PC-9 (cell line): Measurements from ENCODE around the gene GNAQ. TPM values are rescaled to one million over a fixed set of nuclear protein-coding genes. Genes with fewer than 3 reads are reported as not detected.
"Not testable (repeated sequence)": the region's sequence is repeated elsewhere in the genome, so short reads cannot be mapped to it uniquely, and the experiment has no call there.

Experiments
- BruUV-seq: library from RNA; stranded (reverse); fragments of 400-500 nt; replicated peaks from 2 replicates; lab custom pipeline; 2021; lab: Mats Ljungman, UMichigan
- CTCF ChIA-PET: fragments of 300-600 bp; sonication (Branson Sonifier 250); formaldehyde crosslinking; loops from one replicate; lab custom pipeline; 2022; ENCODE audit warnings: antibody characterized with exemption; lab: Charles Lee
- POLR2A ChIA-PET: fragments of 300-600 bp; sonication (Branson Sonifier 250); formaldehyde crosslinking; loops from one replicate; lab custom pipeline; 2022; ENCODE audit warnings: antibody characterized with exemption; ENCODE audit not compliant: unreplicated experiment; lab: Charles Lee
- DNase-seq, 2 experiments: peaks; one replicate each; pipeline versions ENCODE4 v3.0.0 to v3.0.0-alpha.2; 2015 to 2022; ENCODE audit warnings: mixed read lengths in 1 of 2
- H2AFZ ChIP-seq: fragments of 200-600 bp; sonication (generic); 2 replicates; pipeline ENCODE4 v1.8.1; 2017; ENCODE audit warnings: antibody characterized with exemption
- H3F3A ChIP-seq: fragments of 200-600 bp; sonication (generic); 2 replicates; pipeline ENCODE4 v1.8.1; 2017; ENCODE audit warnings: antibody characterized with exemption, mild to moderate bottlenecking, low read depth; ENCODE audit not compliant: insufficient read depth
- H3K27ac ChIP-seq: fragments of 200-600 bp; sonication (generic); 2 replicates; pipeline ENCODE4 v1.6.1; 2016; ENCODE audit warnings: mixed run types
- H3K27me3 ChIP-seq: fragments of 200-600 bp; sonication (generic); 2 replicates; pipeline ENCODE4 v1.6.1; 2016; ENCODE audit warnings: low read depth, mixed run types; ENCODE audit not compliant: insufficient read depth
- H3K36me3 ChIP-seq: fragments of 200-600 bp; sonication (generic); 2 replicates; pipeline ENCODE4 v1.6.1; 2016; ENCODE audit warnings: low read depth, mixed run types
- H3K4me1 ChIP-seq: fragments of 200-600 bp; sonication (generic); replicated peaks from 2 replicates; pipeline ENCODE4 v1.6.1; 2016; ENCODE audit warnings: mixed run types; ENCODE audit not compliant: insufficient read depth
- H3K4me2 ChIP-seq: fragments of 200-600 bp; sonication (generic); 2 replicates; pipeline ENCODE4 v1.6.1; 2017; ENCODE audit warnings: mixed run types
- H3K4me3 ChIP-seq: fragments of 200-600 bp; sonication (generic); 2 replicates; pipeline ENCODE4 v1.6.1; 2016; ENCODE audit warnings: mixed run types
- H3K79me2 ChIP-seq: fragments of 200-600 bp; sonication (generic); 2 replicates; pipeline ENCODE4 v1.6.1; 2017; ENCODE audit warnings: low read depth, mixed run types
- H3K9me2 ChIP-seq: fragments of 200-600 bp; sonication (generic); 2 replicates; pipeline ENCODE4 v1.8.1; 2017; ENCODE audit warnings: mild to moderate bottlenecking; ENCODE audit not compliant: insufficient read depth
- H3K9me3 ChIP-seq: fragments of 200-600 bp; sonication (generic); 2 replicates; pipeline ENCODE4 v1.8.1; 2016; ENCODE audit warnings: low read depth; ENCODE audit not compliant: insufficient read depth
- H4K20me1 ChIP-seq: fragments of 200-600 bp; sonication (generic); 2 replicates; pipeline ENCODE4 v1.8.1; 2017; ENCODE audit not compliant: insufficient read depth
- EZH2 ChIP-seq: fragments of 200-600 bp; sonication (generic); IDR thresholded peaks from 2 replicates; pipeline ENCODE4 v1.8.0; 2017; ENCODE audit warnings: antibody characterized with exemption, low read depth
- intact Hi-C: fragments of 100-400 bp; cut with micrococcal nuclease; formaldehyde crosslinking; loops from one replicate; pipeline ENCODE4 v1.10.0; 2022; ENCODE audit not compliant: unreplicated experiment
- total RNA-seq: library from RNA; stranded (reverse); gene quantifications from 2 replicates; pipeline ENCODE4 v1.2.3, GENCODE V29; 2021
- TF ChIP-seq, protein P1 (sequence below): fragments of 200-600 bp; sonication (generic); conservative IDR thresholded peaks from 2 replicates; pipeline ENCODE4 v1.6.1; 2017; ENCODE audit warnings: mixed run types, antibody characterized with exemption, mild to moderate bottlenecking, moderate library complexity

Gene GNAQ
- total RNA-seq, 1 experiment from 2014 or later = 51.6 TPM

DNA sequence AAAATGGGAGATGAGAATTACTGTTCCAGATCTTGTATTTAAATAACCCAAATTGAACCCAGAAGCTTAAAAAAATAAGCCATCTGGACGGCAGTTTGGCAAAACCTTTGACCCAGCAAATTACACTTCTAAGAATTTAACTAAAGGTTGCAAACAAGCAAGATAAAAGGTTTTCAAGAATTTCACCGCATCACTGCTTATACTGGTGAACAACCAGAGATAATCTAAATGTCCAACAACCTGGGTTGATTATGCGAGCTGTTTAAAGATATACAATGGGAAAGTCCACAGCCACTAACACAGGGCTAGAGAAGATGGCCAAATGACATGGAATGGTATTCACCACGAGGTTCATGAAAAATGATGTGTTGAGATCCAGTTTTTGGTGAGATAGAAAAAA, 149.3 kb downstream of the GNAQ start:
- no peak for TF ChIP-seq EZH2
- TF ChIP-seq, protein P1, sequence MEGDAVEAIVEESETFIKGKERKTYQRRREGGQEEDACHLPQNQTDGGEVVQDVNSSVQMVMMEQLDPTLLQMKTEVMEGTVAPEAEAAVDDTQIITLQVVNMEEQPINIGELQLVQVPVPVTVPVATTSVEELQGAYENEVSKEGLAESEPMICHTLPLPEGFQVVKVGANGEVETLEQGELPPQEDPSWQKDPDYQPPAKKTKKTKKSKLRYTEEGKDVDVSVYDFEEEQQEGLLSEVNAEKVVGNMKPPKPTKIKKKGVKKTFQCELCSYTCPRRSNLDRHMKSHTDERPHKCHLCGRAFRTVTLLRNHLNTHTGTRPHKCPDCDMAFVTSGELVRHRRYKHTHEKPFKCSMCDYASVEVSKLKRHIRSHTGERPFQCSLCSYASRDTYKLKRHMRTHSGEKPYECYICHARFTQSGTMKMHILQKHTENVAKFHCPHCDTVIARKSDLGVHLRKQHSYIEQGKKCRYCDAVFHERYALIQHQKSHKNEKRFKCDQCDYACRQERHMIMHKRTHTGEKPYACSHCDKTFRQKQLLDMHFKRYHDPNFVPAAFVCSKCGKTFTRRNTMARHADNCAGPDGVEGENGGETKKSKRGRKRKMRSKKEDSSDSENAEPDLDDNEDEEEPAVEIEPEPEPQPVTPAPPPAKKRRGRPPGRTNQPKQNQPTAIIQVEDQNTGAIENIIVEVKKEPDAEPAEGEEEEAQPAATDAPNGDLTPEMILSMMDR = no peak
- Histone ChIP-seq H2AFZ (no peak overlapping the region), H4K20me1 (no peaks in the 10 kb centered on the region), H3K79me2 (peaks cover 61% of the 10 kb centered on the region), H3K9me3 (no peaks in the 10 kb centered on the region), H3K36me3 (no peaks in the 10 kb centered on the region), H3K4me1 (peaks cover 71% of the 10 kb centered on the region), H3K4me3 (no peak overlapping the region), H3K4me2 (no peak overlapping the region), H3F3A (peaks cover 50% of the 10 kb centered on the region), H3K27ac (no peak overlapping the region), H3K27me3 (no peaks in the 10 kb centered on the region), H3K9me2 (no peaks in the 10 kb centered on the region)
- intact Hi-C loops = loop anchor here (5.0 kb wide), 1 partner anchor 100 kb away; no protein-coding TSS in a partner anchor
- ChIA-PET CTCF (no interaction called here), POLR2A (no interaction called here)
- BruUV-seq = no TSS peak
- no peak for DNase-seq

DNA sequence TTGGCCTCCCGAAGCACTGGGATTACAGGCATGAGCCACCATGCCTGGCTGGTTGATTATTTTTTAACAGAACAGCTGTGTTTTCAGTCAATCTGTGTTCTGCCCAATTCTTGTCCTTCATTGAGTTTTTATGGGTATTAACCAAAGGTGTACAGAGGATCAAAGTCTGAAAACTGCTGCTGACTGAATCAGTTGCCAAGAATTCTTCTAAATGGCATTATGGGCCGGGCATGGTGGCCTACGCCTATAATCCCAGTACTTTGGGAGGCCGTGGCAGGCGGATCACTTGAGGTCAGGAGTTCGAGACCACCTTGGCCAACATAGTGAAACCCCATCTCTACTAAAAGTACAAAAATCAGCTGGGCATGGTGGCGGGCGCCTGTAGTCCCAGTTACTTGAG, 150.0 kb downstream of the GNAQ start:
- DNase-seq, H3K27ac ChIP-seq, H2AFZ ChIP-seq, H3K27me3 ChIP-seq, H4K20me1 ChIP-seq, H3K9me2 ChIP-seq, H3K4me3 ChIP-seq, CTCF ChIA-PET, BruUV-seq, POLR2A ChIA-PET, H3K4me2 ChIP-seq, H3K36me3 ChIP-seq, H3K9me3 ChIP-seq: not testable (repeated sequence)
- Histone ChIP-seq H3K4me1 (peaks cover 68% of the 10 kb centered on the region), H3F3A (peaks cover 50% of the 10 kb centered on the region), H3K79me2 (peaks cover 66% of the 10 kb centered on the region)
- intact Hi-C loops = loop anchor here (5.0 kb wide), 1 partner anchor 101 kb away; no protein-coding TSS in a partner anchor

DNA sequence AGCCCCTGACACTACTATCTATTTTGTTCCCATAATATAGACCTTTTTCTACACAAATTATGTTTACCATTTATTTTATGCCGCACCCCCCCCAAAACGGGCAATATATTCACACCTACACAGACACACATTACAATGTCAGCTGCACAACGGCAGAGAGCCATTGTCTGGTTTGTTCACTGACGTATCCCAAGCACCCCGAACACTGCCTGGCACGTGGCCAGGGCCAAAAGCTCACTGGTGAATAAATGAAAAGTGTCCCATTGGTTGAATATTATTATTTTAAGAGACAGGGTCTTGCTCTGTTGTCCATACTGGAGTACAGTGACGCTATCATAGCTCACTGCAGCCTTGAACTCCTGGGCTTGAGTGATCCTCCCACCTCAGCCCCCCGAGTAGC, 150.5 kb downstream of the GNAQ start:
- CTCF ChIA-PET = no interaction called here
- Histone ChIP-seq H3K4me1 (peaks cover 68% of the 10 kb centered on the region), H3K36me3 (no peaks in the 10 kb centered on the region), H3F3A (peaks cover 50% of the 10 kb centered on the region), H3K79me2 (peaks cover 71% of the 10 kb centered on the region), H3K4me2 (no peak overlapping the region), H3K4me3 (no peak overlapping the region), H3K27me3 (no peaks in the 10 kb centered on the region), H3K9me2 (no peaks in the 10 kb centered on the region), H4K20me1 (no peaks in the 10 kb centered on the region), H3K27ac (no peak overlapping the region), H2AFZ (no peak overlapping the region), H3K9me3 (no peaks in the 10 kb centered on the region)
- no peak for TF ChIP-seq EZH2
- TF ChIP-seq, protein P1 = no peak
- DNase-seq = no peak
- POLR2A ChIA-PET = no interaction called here
- BruUV-seq = no TSS peak
- intact Hi-C loops = loop anchor here (5.0 kb wide), 1 partner anchor 101 kb away; no protein-coding TSS in a partner anchor
